ENCODE data around the gene SEC16A.

Gene SEC16A

GRCh38 chr9:136399176-136400037 lies 83.4 kb downstream of the SEC16A start:
- peak; percentile 23 for DNase-seq (ENCODE audit: low spot score)

GRCh38 chr9:136398286-136398685 lies 84.6 kb downstream of the SEC16A start:
- no peak for DNase-seq (ENCODE audit: low spot score)

- no peak for DNase-seq (ENCODE audit: low spot score)
These were observed 85.2 kb downstream of the SEC16A start for GRCh38 chr9:136397643-136398042.

- DNase-seq (ENCODE audit: low spot score) = no peak
These were observed 86.7 kb downstream of the SEC16A start for GRCh38 chr9:136396219-136396515.

- DNase-seq (ENCODE audit: low spot score) = no peak
These were observed 87.3 kb downstream of the SEC16A start for GRCh38 chr9:136395345-136396218.

GRCh38 chr9:136395020-136395340 lies 87.9 kb downstream of the SEC16A start:
- no peak for DNase-seq (ENCODE audit: low spot score)

- DNase-seq (ENCODE audit: low spot score) = peak; percentile 20
These were observed 88.4 kb downstream of the SEC16A start for GRCh38 chr9:136394312-136395019.

- DNase-seq (ENCODE audit: low spot score) = no peak
These were observed 89.3 kb downstream of the SEC16A start for GRCh38 chr9:136393531-136393930.

GRCh38 chr9:136392538-136393449 lies 90.0 kb downstream of the SEC16A start:
- no peak for DNase-seq (ENCODE audit: low spot score)

GRCh38 chr9:136391737-136392537 lies 90.9 kb downstream of the SEC16A start:
- DNase-seq (ENCODE audit: low spot score) = no peak
